GM19452 (cell line): ENCODE results near the gene ASAP3.
"Not testable (repeated sequence)": the region's sequence is repeated elsewhere in the genome, so short reads cannot be mapped to it uniquely, and the experiment has no call there.

ENCODE experiments used
- ATAC-seq: cut with Tn5 transposase; IDR thresholded peaks from one replicate; pipeline ENCODE4 v1.9.1; 2021; ENCODE audit not compliant: unreplicated experiment

The ASAP3 gene

GRCh38 chr1:23515905-23516304 lies 31.9 kb upstream of the ASAP3 start:
- no peak for ATAC-seq

GRCh38 chr1:23514111-23514679 lies 30.2 kb upstream of the ASAP3 start:
- ATAC-seq, result no peak

GRCh38 chr1:23509896-23510295 lies 25.9 kb upstream of the ASAP3 start:
- ATAC-seq, result no peak

GRCh38 chr1:23506376-23507107 lies 22.6 kb upstream of the ASAP3 start:
- ATAC-seq, result no peak

- no peak for ATAC-seq
Measured at GRCh38 chr1:23505851-23506250, 21.9 kb upstream of the ASAP3 start.

GRCh38 chr1:23504156-23504555 lies 20.2 kb upstream of the ASAP3 start:
- ATAC-seq, result not testable (repeated sequence)

- no peak for ATAC-seq
Measured at GRCh38 chr1:23502951-23503350, 19.0 kb upstream of the ASAP3 start.

GRCh38 chr1:23500466-23500865 lies 16.5 kb upstream of the ASAP3 start:
- no peak for ATAC-seq

- ATAC-seq, result no peak
Measured at GRCh38 chr1:23497777-23498439, 13.9 kb upstream of the ASAP3 start.

- no peak for ATAC-seq
Measured at GRCh38 chr1:23496490-23497181, 12.7 kb upstream of the ASAP3 start.

- ATAC-seq, result not testable (repeated sequence)
Measured at GRCh38 chr1:23494836-23495235, 10.9 kb upstream of the ASAP3 start.

- not testable (repeated sequence) for ATAC-seq
Measured at GRCh38 chr1:23492776-23493175, 8.8 kb upstream of the ASAP3 start.

GRCh38 chr1:23492132-23492720 lies 8.2 kb upstream of the ASAP3 start:
- ATAC-seq, result no peak

- no peak for ATAC-seq
Measured at GRCh38 chr1:23489842-23490241, 5.9 kb upstream of the ASAP3 start.

GRCh38 chr1:23485002-23485332 lies 988 bp upstream of the ASAP3 start:
- no peak for ATAC-seq

- ATAC-seq, result no peak
Measured at GRCh38 chr1:23484253-23485001, 448 bp upstream of the ASAP3 start.

- ATAC-seq, result no peak
Measured at GRCh38 chr1:23481904-23482303, 2.1 kb downstream of the ASAP3 start.

- ATAC-seq, result no peak
Measured at GRCh38 chr1:23481026-23481597, 2.9 kb downstream of the ASAP3 start.

GRCh38 chr1:23480187-23481025 lies 3.6 kb downstream of the ASAP3 start:
- ATAC-seq, result no peak

- no peak for ATAC-seq
Measured at GRCh38 chr1:23479666-23479941, 4.4 kb downstream of the ASAP3 start.
